Globus pallidus (tissue), 1 donor: Measurements from ENCODE around the gene AKAP6.
A peak's percentile ranks its signal among the peaks of the same experiment; 100 is the strongest.

Experiments used
- DNase-seq: peaks from one replicate; pipeline ENCODE4 v3.0.0-alpha.2; 2015; ENCODE audit warnings: low spot score

AKAP6 gene

GRCh38 chr14:32534145-32534544, 205.0 kb downstream of the AKAP6 start:
- DNase-seq = no peak

- no peak for DNase-seq
Measured at GRCh38 chr14:32536175-32536574, 207.1 kb downstream of the AKAP6 start.

- DNase-seq = no peak
Measured at GRCh38 chr14:32537166-32537565, 208.1 kb downstream of the AKAP6 start.

GRCh38 chr14:32542507-32542906, 213.4 kb downstream of the AKAP6 start:
- no peak for DNase-seq

GRCh38 chr14:32545095-32545494, 216.0 kb downstream of the AKAP6 start:
- no peak for DNase-seq

GRCh38 chr14:32545506-32546210, 216.6 kb downstream of the AKAP6 start:
- DNase-seq = no peak

GRCh38 chr14:32546246-32546645, 217.1 kb downstream of the AKAP6 start:
- DNase-seq = no peak

GRCh38 chr14:32552766-32553165, 223.7 kb downstream of the AKAP6 start:
- no peak for DNase-seq

- no peak for DNase-seq
Measured at GRCh38 chr14:32559048-32559447, 229.9 kb downstream of the AKAP6 start.

GRCh38 chr14:32559590-32559989, 230.5 kb downstream of the AKAP6 start:
- DNase-seq = no peak

- DNase-seq = peak; percentile 87
Measured at GRCh38 chr14:32560209-32560857, 231.2 kb downstream of the AKAP6 start.

- DNase-seq = no peak
Measured at GRCh38 chr14:32561520-32561919, 232.4 kb downstream of the AKAP6 start.

- DNase-seq = no peak
Measured at GRCh38 chr14:32564596-32564995, 235.5 kb downstream of the AKAP6 start.

GRCh38 chr14:32565256-32565655, 236.2 kb downstream of the AKAP6 start:
- DNase-seq = no peak

GRCh38 chr14:32567543-32568384, 238.7 kb downstream of the AKAP6 start:
- DNase-seq = peak; percentile 65

GRCh38 chr14:32571551-32571950, 242.5 kb downstream of the AKAP6 start:
- no peak for DNase-seq

GRCh38 chr14:32571995-32572866, 243.1 kb downstream of the AKAP6 start:
- DNase-seq = no peak

- no peak for DNase-seq
Measured at GRCh38 chr14:32572867-32573150, 243.7 kb downstream of the AKAP6 start.

GRCh38 chr14:32574269-32574668, 245.2 kb downstream of the AKAP6 start:
- no peak for DNase-seq

GRCh38 chr14:32576088-32576795, 247.1 kb downstream of the AKAP6 start:
- peak; percentile 82 for DNase-seq

GRCh38 chr14:32576977-32577376, 247.9 kb downstream of the AKAP6 start:
- no peak for DNase-seq
